ENCODE measurements around the gene OR2T27. TPM values are rescaled to one million over a fixed set of nuclear protein-coding genes. Genes with fewer than 3 reads are reported as not detected.
"Not testable (repeated sequence)": the region's sequence is repeated elsewhere in the genome, so short reads cannot be mapped to it uniquely, and the experiment has no call there.

Gene OR2T27
- total RNA-seq, 4 donors from 2014 or later = not detected

DNA sequence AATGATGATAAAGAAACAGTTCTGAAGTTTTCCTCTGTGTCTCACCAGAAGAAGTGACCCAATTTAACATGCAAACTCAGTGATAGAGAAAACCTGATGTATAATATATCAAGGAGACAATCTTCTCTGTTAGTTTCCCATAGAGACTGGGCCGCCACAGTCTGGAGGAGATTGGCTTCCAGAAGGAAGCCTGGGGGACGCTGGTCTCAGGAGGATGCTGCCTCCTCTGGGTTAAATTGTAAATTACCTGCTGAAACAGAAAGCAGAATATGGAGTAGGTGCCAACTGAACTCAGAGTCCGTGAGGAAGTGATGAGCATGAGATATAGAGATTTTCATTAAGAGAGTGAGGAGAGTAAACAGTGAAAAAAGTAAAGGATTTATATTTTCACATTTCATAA lies 31.5 kb upstream of the OR2T27 start:
- no peak overlapping the region for H3K4me3 ChIP-seq (ENCODE audit: low read depth, poor library complexity, severe bottlenecking)
- TF ChIP-seq, protein P1, sequence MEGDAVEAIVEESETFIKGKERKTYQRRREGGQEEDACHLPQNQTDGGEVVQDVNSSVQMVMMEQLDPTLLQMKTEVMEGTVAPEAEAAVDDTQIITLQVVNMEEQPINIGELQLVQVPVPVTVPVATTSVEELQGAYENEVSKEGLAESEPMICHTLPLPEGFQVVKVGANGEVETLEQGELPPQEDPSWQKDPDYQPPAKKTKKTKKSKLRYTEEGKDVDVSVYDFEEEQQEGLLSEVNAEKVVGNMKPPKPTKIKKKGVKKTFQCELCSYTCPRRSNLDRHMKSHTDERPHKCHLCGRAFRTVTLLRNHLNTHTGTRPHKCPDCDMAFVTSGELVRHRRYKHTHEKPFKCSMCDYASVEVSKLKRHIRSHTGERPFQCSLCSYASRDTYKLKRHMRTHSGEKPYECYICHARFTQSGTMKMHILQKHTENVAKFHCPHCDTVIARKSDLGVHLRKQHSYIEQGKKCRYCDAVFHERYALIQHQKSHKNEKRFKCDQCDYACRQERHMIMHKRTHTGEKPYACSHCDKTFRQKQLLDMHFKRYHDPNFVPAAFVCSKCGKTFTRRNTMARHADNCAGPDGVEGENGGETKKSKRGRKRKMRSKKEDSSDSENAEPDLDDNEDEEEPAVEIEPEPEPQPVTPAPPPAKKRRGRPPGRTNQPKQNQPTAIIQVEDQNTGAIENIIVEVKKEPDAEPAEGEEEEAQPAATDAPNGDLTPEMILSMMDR (IDR thresholded peaks at IDR 0.05) = no peak
- TF ChIP-seq POLR2A (IDR thresholded peaks at IDR 0.05) = no peak
- 29 to 30% methylated on average over 3 of the region's 3 CpGs for WGBS, 2 donors
- intact Hi-C loops (cut with DNase I; ENCODE audit: low total_unique reads) = no loop called here
- no peak for DNase-seq (ENCODE audit: low spot score in 2 of 2)

DNA sequence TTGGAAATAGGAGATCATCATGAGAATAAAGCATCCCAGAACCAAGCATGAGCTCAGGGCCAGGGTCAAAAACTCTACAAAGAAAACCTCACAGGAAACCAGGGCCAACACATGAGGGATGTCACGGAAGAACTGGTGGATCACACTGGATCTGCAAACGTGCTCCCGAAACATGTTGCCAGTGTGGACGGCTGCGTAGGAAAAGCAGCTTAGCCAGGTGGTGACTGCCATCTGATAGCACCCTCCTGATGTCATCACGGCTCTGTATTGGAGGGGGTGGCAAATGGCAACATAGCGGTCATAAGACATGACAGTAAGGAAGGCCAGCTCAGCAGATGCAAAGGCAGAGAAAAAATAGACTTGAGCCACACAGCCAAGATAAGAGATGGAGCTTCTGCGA lies 26.3 kb upstream of the OR2T27 start:
- intact Hi-C loops (cut with DNase I; ENCODE audit: low total_unique reads) = no loop called here
- DNase-seq (ENCODE audit: low spot score in 2 of 2) = no peak
- 81 to 91% methylated on average over 8 of the region's 8 CpGs for WGBS, 2 donors
- TF ChIP-seq, protein P1 (IDR thresholded peaks at IDR 0.05) = no peak
- no peak for TF ChIP-seq POLR2A (IDR thresholded peaks at IDR 0.05)
- H3K4me3 ChIP-seq (ENCODE audit: low read depth, poor library complexity, severe bottlenecking) = no peak overlapping the region

DNA sequence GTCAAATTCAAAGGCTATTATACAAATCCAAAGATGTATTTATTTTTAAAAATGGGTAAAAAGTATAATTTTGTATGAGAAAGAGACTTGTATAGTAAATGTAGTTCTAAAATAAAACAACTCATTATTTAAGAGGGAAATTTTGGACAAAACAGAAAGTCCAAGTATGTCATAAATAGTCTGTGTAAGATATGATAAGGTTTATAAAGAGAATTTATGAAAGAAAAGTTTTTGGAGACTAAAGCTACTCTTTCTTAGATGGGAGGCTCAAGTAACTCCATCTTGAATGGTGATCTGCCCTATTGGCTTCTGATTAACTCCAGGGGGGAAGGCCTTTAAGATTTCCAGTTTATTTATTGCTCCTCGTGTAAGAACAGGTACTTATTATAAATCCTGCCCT lies 14.7 kb upstream of the OR2T27 start:
- 20 to 46% methylated on average over 1 of the region's 1 CpG for WGBS, 2 donors
- intact Hi-C loops (cut with DNase I; ENCODE audit: low total_unique reads) = no loop called here
- TF ChIP-seq, protein P1 (IDR thresholded peaks at IDR 0.05) = no peak
- no peak for TF ChIP-seq POLR2A (IDR thresholded peaks at IDR 0.05)
- no peak overlapping the region for H3K4me3 ChIP-seq (ENCODE audit: low read depth, poor library complexity, severe bottlenecking)
- DNase-seq (ENCODE audit: low spot score in 2 of 2) = no peak

DNA sequence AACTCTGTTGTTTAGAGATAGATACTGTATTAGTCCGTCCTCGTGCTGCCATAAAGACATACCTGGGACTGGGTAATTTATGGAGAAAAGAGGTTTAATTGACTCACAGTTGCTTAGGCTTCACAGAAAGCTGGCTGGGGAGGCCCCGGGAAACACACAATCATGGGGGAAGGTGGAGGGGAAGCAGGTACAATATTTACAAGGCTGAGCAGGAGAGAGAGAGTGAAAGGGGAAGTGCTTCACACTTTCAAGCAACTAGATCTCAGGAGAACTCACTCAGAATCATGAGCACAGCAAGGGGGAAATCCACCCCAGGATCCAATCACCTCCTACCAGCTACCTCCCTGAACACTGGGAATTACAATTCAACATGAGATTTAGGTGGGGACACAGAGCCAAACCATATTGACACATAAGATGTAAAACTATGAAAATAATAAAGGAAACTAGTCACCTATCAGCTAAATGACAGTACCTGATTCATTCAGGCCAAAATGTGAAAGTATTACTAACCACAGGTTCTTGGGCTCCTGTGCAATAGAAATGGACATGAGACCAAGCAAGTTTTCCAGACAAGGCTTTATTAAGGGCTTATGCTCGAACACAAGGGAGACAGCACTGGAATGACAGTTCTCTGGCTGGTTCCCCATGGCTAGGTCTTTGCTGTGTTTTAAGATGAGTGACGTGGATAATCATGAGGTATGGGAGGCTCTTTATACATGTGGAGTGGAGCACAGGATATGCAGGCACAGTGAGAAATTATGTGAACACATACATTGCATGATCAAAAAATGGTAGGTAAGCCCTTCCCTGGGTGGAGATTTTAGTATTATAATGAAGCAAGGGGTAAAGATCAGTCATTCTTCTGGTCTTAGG lies 8.4 kb upstream of the OR2T27 start:
- 70 to 76% methylated on average over 5 of the region's 5 CpGs for WGBS, 2 donors
- intact Hi-C loops (cut with DNase I; ENCODE audit: low total_unique reads); H3K4me3 ChIP-seq (ENCODE audit: low read depth, poor library complexity, severe bottlenecking); DNase-seq (ENCODE audit: low spot score in 2 of 2): not testable (repeated sequence)

DNA sequence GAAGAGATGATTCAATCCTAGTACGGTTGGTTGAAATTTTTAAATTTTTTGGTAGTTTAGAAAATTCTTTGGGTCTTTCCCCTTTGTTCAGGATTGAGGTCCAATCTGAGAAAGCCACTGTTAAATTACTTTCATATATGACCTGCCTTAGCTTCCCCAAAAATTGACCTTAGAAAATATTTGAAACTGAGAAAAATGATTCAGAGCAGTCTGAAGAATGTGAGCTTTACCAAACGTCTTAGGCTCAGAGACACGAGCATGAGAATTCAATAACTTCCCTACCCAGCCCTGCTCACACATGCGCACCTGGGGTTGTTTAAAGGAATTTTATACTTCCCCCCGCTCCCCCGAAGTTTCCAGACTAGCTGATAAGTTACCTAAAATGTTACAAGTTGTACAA lies 1.5 kb upstream of the OR2T27 start:
- not testable (repeated sequence) for DNase-seq (ENCODE audit: low spot score in 2 of 2); H3K4me3 ChIP-seq (ENCODE audit: low read depth, poor library complexity, severe bottlenecking)
- intact Hi-C loops (cut with DNase I; ENCODE audit: low total_unique reads) = loop anchor here (10.0 kb wide), 1 partner anchor 222 kb away; no protein-coding TSS in a partner anchor
- WGBS, 2 donors = 87 to 90% methylated on average over 4 to 6 of the region's 6 CpGs

DNA sequence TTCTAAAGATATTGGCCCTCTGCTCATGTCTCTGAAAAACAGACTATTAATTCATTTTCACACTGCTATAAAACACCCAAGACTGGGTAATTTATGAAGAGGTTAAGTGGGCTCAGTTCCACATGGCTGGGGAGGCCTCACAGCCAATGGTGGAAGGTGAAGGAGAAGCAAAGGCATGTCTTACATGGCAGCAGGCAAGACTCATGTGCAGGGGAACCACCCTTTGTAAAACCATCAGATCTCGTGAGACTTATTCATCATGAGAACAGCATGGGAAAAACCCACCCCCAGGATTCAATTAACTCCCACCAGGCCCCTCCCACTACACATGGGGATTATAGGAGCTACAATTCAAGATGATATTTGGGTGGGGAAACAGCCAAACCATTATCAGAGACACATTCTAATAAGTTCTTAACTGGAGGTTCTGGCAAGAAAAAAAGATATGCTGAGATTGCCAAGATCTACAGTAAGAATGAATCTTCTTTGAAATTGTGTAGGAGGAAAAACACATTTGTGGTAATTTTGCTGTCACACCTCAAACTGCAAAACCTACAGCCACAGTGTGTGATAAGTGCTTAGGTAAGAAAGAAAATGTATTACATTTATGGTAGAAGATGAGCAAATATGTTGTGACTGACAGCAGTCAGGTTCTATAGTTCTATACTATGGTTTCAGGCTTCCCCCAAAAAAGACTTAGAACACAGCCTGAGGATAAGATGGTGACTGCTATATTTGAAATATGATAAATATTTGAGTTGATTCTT lies 6.4 kb downstream of the OR2T27 start:
- intact Hi-C loops (cut with DNase I; ENCODE audit: low total_unique reads); DNase-seq (ENCODE audit: low spot score in 2 of 2); H3K4me3 ChIP-seq (ENCODE audit: low read depth, poor library complexity, severe bottlenecking): not testable (repeated sequence)
- no CpG with 5 or more reads among the region's 1 CpG for WGBS, 2 donors

DNA sequence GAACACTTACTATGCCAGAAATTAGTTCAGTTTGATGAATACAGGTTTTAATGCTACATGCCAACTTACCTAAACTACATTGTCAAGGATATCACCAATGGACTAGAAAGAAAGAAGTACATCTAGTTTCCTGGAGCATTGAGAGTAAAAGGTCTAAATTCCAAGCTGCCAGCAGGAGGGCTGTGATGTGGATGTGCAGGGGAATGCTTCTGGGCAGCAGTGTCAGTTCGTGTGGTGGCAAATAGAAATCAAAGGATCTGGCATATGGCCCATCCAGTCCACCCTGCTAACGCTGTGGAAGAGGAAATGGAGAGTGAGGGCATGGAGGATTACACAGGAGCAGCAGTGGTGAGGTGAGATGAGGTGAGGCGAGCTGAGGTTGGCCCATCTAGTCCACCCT lies 10.2 kb downstream of the OR2T27 start, which contains the start of gene OR2T35:
TSS of gene OR2T35 (minus strand) at position 101 of the 400 bp plus-strand sequence. CDS start 6,020 bp downstream, outside the sequence.
- 65 to 100% methylated on average over 1 to 3 of the region's 3 CpGs for WGBS, 2 donors
- H3K4me3 ChIP-seq (ENCODE audit: low read depth, poor library complexity, severe bottlenecking); intact Hi-C loops (cut with DNase I; ENCODE audit: low total_unique reads); DNase-seq (ENCODE audit: low spot score in 2 of 2): not testable (repeated sequence)

DNA sequence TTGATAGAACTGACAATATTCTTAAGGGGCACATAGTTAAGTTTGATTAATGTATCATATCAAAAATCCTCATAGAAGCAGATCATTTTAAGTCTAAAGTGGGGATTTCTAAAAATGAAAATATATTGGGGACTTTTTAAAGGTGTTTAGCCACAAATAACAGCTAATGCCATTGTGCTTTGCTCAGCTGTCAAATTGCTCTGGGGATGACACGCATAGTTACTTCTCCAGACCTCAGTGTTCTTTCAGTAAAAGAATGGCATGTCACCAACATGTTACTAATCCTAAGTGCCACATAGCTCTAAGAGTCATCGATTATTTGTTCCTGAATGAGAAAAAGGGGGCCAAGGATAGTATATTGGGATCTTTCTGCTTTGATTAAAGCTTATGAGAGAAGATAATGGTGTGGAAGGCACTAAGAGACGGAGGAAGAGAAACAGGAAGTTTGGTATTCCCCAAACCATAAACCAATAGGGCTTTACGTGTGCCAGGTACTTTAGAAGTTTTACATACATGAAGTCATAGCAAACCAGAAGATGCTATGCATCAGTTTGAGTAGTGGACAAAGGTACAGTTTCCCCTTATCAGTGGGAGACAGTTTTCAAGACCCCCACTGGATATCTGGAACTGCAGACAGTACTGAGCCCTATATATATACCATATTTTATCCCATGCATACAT lies 12.2 kb downstream of the OR2T27 start:
- H3K4me3 ChIP-seq (ENCODE audit: low read depth, poor library complexity, severe bottlenecking); intact Hi-C loops (cut with DNase I; ENCODE audit: low total_unique reads); DNase-seq (ENCODE audit: low spot score in 2 of 2): not testable (repeated sequence)
- no CpG with 5 or more reads among the region's 4 CpGs for WGBS, 2 donors

DNA sequence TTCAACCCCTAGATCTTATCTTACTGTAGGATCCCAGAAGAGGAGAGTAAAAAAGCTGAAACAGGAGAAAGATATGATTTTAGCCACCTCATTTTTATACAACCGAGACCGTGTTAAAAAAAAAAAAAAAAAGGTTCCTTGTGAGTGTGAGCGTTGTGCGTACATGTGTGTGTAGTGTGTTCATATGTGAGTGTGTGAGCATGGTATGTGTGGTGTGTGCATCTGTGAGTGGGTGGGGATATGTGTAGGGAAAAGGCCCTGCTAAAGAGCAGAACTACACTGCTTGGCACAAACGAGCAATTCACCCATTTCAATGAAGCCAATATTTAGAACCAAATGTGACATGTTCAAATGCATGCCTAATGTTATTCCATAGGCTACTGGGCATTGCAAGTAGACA lies 13.7 kb downstream of the OR2T27 start:
- intact Hi-C loops (cut with DNase I; ENCODE audit: low total_unique reads); H3K4me3 ChIP-seq (ENCODE audit: low read depth, poor library complexity, severe bottlenecking); DNase-seq (ENCODE audit: low spot score in 2 of 2): not testable (repeated sequence)
- 94 to 100% methylated on average over 3 to 4 of the region's 5 CpGs for WGBS, 2 donors

DNA sequence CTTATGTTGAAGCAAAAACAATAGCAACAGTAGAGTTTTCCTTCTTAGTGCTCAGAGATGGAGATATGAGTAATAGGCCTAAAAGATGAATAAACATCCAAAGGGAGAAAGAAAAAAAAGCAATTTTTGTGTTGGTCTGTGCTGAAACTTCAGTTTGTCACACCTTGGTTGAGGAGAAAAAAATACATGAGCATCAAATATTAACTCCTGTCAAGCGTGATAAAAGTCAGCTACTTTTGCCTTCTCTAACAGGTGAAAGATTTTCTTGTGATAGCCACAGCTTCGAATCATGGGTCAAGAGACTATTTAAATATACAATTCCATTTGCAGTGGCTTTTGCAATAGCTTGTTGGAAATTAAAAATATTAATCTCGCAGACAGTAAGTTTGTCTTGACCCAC lies 14.4 kb downstream of the OR2T27 start:
- DNase-seq (ENCODE audit: low spot score in 2 of 2); H3K4me3 ChIP-seq (ENCODE audit: low read depth, poor library complexity, severe bottlenecking); intact Hi-C loops (cut with DNase I; ENCODE audit: low total_unique reads): not testable (repeated sequence)
- no CpG with 5 or more reads among the region's 3 CpGs for WGBS, 2 donors

DNA sequence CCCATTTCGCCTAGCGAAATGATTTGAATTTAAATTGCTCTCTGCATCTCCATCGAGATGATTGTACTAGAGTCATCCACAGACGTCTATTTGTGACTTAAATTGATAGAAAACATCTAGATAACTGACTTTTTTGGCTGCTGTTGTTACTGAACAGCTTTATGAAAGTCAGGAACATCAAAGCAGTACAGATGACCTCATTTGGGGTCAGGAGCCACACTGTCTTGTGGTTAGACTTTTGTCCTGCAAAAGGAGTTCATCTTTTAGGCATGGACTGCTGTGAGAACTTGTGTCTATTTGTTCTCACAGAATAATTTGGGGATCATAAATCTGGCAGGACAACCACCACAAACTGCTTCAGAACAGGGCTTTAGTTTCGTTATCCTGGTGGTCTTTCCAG lies 15.7 kb downstream of the OR2T27 start:
- DNase-seq (ENCODE audit: low spot score in 2 of 2); intact Hi-C loops (cut with DNase I; ENCODE audit: low total_unique reads); H3K4me3 ChIP-seq (ENCODE audit: low read depth, poor library complexity, severe bottlenecking): not testable (repeated sequence)
- no CpG with 5 or more reads among the region's 5 CpGs for WGBS, 2 donors

Data from lower leg skin (tissue), 4 donors.